Measurements from ENCODE around the gene MYLK3. TPM values are rescaled to one million over a fixed set of nuclear protein-coding genes. Genes with fewer than 3 reads are reported as not detected.
"Not testable (repeated sequence)": the region's sequence is repeated elsewhere in the genome, so short reads cannot be mapped to it uniquely, and the experiment has no call there.

MYLK3 gene
- under 1 TPM; 0.29 to 0.97 TPM for total RNA-seq
- long read RNA-seq, donor 1 = 0 reads
- long read RNA-seq, donor 2 = 0 reads

DNA sequence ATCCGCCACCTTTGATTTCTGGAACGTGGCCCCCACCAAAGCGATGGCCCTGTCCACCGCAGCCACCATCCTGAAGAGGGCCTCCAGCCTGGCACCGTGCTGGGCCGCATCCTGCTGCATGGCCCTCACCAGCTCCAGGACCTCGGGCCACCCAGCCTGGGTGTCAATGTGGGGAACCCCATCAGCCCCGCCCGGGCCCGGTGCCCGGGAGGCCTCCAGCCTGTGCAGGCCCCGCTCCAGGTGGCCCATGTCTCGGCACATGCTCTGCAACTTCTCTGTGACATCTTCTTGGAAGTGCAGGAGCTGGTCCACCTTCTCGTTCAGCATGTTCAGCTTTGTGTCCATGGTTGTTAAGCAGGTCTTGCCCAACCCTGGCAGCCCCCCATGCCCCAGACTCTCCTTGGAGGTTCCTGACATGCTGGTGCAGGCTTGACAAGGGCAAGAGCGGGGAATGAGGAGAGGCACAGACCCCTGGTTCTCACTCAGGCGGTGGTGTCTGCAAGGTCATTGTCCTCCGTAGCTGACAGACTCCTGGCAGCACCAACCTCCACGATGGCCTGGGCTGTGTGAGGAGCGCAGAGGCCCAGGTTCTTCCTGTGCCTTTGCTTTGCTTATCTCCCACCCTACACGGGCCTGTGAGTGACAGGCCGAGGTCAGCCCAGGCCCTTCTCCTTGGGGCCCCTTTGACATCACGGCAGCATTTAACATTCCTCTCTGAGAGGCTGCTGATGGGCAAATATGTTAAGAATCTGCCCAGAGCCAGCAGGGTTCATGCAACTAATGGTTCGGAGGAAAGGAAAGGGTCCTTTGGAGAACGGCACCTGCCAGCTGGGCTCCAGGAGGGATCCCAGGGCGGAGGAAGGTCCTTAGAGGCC is at the start of gene MYLK3:
TSS of gene MYLK3 (minus strand) at position 568 of the 875 bp plus-strand sequence. CDS start at position 417, 151 bp downstream.
- peak; percentile 62 for DNase-seq (ENCODE audit: low spot score)
- intact Hi-C loops (cut with DNase I) = no loop called here

- DNase-seq (ENCODE audit: low spot score) = no peak
- intact Hi-C loops (cut with DNase I) = no loop called here
Observed at GRCh38 chr16:46797501-46797900, 49.4 kb upstream of the MYLK3 start.

DNA sequence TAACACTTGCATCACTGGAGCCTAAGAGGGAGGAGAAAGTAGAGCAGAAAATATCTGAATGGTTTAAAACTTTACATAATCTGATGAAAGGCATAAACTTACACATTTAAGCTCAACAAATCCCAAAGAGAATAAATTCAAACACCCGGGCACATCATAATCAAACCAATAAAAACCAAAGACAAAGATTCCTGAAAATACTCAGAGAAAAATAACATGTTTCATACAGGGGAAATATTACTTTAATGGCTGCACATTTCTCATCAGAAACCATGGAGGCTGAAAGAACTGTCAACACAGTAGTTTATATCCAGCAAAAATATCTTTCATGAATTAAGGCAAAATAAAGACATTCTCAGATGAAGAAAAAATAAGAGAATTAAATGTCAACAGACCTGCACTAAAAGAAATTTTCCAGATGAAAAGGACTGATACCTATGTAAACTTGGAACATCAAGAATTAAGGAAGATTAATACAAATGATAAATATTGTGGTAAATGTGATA is 48.7 kb upstream of the MYLK3 start:
- DNase-seq (ENCODE audit: low spot score) = no peak
- intact Hi-C loops (cut with DNase I) = no loop called here

GRCh38 chr16:46793841-46794240 is 45.7 kb upstream of the MYLK3 start:
- intact Hi-C loops (cut with DNase I) = no loop called here
- DNase-seq (ENCODE audit: low spot score) = no peak

- no peak for DNase-seq (ENCODE audit: low spot score)
- intact Hi-C loops (cut with DNase I) = no loop called here
Observed at GRCh38 chr16:46790599-46791270, 42.6 kb upstream of the MYLK3 start.

GRCh38 chr16:46789499-46790414 is 41.6 kb upstream of the MYLK3 start:
- intact Hi-C loops (cut with DNase I) = no loop called here
- DNase-seq (ENCODE audit: low spot score) = peak; percentile 93

- intact Hi-C loops (cut with DNase I) = no loop called here
- no peak for DNase-seq (ENCODE audit: low spot score)
Observed at GRCh38 chr16:46788891-46789474, 40.8 kb upstream of the MYLK3 start.

DNA sequence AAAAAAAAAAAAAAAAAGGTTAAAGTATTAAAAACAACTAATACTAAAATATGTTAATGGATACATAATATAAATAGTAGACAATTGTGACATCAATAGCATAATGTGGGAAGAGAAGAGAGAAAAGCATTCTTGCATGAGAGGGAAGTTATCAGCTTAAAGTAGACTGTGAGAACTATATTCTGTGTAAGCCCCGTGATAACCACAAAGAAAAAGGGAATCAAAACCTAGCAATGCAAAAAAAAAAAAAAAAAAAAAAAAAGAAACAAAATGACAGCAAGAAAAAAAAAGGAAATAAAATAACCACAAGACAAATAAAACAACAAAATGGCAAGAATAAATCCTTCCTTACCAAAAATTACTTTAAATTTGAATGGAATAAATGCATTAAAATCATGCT is 39.8 kb upstream of the MYLK3 start:
- intact Hi-C loops (cut with DNase I) = no loop called here
- no peak for DNase-seq (ENCODE audit: low spot score)

- intact Hi-C loops (cut with DNase I) = no loop called here
- DNase-seq (ENCODE audit: low spot score) = no peak
Observed at GRCh38 chr16:46785076-46785845, 37.1 kb upstream of the MYLK3 start.

DNA sequence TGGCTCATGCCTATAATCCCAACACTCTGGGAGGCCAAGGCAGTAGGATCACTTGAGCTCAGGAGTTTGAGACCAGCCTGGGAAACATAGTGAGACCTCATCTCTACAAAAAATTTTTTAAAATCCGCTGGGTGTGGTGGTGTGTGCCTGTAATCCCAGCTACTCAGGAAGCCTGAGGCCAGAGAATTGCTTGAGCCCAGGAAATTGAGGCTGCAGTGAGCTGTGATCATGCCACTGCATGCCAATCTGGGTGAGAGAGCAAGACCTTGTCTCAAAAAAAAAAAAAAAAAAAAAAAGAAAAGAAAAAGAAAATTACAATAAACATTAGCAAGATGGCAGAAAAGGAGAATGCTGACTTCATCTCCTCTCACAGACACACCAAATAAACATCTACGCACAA is 36.4 kb upstream of the MYLK3 start:
- DNase-seq (ENCODE audit: low spot score); intact Hi-C loops (cut with DNase I): not testable (repeated sequence)

GRCh38 chr16:46783800-46784199 is 35.7 kb upstream of the MYLK3 start:
- intact Hi-C loops (cut with DNase I) = no loop called here
- no peak for DNase-seq (ENCODE audit: low spot score)

DNA sequence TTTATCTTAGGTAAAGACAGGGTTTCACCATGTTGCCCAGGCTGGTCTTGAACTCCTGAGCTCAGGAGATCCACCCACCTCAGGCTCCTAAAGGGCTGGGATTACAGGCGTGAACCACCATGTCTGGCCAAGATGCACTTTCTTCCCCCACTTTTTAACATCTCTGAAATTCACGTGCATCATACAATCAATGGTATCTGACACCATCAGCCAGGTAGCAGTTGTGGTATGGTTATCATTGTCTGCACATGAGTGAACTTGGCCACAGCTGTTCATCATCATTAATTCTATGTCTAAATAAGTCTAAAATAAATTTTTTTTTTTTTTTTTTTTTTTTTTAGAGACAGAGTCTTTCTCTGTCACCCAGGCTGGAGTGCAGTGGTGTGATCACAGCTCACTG is 34.2 kb upstream of the MYLK3 start:
- intact Hi-C loops (cut with DNase I) = no loop called here

DNA sequence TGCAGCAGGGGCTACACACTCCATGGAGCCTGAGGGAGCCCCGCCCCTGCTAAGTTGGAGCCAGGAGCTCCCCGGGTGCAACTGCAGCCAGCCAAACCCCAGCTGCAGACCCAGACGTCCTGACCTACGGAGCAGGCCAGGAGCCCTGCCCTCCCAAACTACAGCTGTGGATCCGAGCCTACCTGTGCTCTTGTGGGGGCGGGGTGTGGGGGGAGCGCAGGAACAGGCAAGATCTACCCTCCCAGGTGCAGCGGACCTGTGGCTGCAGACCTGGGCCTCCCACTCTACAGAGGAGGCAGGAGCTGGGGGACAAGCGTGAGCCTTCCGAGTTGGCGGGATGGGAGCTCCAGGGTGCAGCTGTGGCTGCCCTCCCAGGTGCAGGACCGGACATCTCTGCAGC is 29.7 kb upstream of the MYLK3 start:
- intact Hi-C loops (cut with DNase I) = no loop called here

More for the DNA sequence above, 34.2 kb upstream of the MYLK3 start:
- no peak for DNase-seq (ENCODE audit: low spot score)

GRCh38 chr16:46775214-46775613 is 27.1 kb upstream of the MYLK3 start:
- no peak for DNase-seq (ENCODE audit: low spot score)
- intact Hi-C loops (cut with DNase I) = no loop called here

More for the DNA sequence above, 29.7 kb upstream of the MYLK3 start:
- DNase-seq (ENCODE audit: low spot score) = no peak

GRCh38 chr16:46774743-46775177 is 26.6 kb upstream of the MYLK3 start:
- intact Hi-C loops (cut with DNase I) = no loop called here
- no peak for DNase-seq (ENCODE audit: low spot score)

DNA sequence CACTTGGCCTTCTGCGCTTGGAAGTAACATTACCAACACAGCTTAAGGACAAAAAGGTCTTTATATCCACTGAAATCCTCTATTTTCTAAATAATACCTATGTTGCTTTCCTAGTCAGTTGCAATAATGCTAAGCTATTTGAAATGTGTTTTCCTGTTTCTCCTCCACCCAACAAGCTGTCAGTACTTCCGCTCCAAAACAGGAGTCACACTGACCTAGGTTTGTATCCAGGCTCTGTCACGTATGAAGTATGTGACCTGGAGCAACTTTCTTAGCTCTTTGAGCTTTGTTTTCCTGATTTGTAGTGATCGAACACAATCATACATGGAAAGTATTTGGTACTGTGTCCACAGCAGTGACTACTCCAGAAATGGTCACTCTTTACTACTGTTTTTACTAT is 24.3 kb upstream of the MYLK3 start:
- intact Hi-C loops (cut with DNase I) = no loop called here
- DNase-seq (ENCODE audit: low spot score) = no peak

- peak; percentile 26 for DNase-seq (ENCODE audit: low spot score)
- intact Hi-C loops (cut with DNase I) = no loop called here
Observed at GRCh38 chr16:46768809-46769208, 20.7 kb upstream of the MYLK3 start.

DNA sequence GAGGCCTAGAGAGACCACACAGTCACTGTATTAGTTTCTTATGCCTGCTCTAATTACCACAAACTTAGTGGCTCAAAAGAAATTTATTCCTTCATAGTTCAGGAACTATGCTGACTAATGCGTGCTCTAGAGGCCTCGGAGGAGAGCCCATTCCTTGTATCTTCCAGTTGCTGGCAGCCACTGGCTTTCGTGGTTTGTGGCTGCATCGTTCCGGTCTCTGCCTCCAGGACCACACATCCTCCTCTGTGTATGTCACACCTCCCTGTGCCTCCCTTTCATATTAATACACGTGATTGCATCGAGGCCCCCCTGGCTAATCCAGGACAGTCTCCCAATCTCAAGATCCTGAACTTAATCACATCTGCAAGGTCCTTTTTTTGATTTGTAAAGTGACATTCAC is 16.9 kb upstream of the MYLK3 start:
- no peak for DNase-seq (ENCODE audit: low spot score)
- intact Hi-C loops (cut with DNase I) = no loop called here

Data from posterior vena cava (tissue), 2 donors.